ENCODE measurements around the gene NUPR1.
"Not testable (repeated sequence)": the region's sequence is repeated elsewhere in the genome, so short reads cannot be mapped to it uniquely, and the experiment has no call there.

Gene NUPR1

GRCh38 chr16:28511031-28511430 is 27.7 kb downstream of the NUPR1 start:
- no peak overlapping the region for H3K4me3 ChIP-seq (ENCODE audit: low read length in 2 of 2)
- H3K27ac ChIP-seq (ENCODE audit: low read depth in 2 of 2, low read length in 2 of 2): no peak overlapping the region
- no peaks in the 10 kb centered on the region for H3K9me3 ChIP-seq (ENCODE audit: control insufficient read depth in 2 of 2, low read length in 2 of 2)
- no peaks in the 10 kb centered on the region for H3K36me3 ChIP-seq (ENCODE audit: control insufficient read depth in 2 of 2, insufficient read depth in 2 of 2, low read length in 2 of 2)
- H3K9ac ChIP-seq (ENCODE audit: low read depth in 1 of 2, low read length in 2 of 2): no peak overlapping the region
- H3K27me3 ChIP-seq (ENCODE audit: control insufficient read depth in 2 of 2, insufficient read depth in 2 of 2, low read length in 2 of 2): no peaks in the 10 kb centered on the region
- peaks cover 0 to 7% of the 10 kb centered on the region in 2 donors for H3K4me1 ChIP-seq (ENCODE audit: control insufficient read depth in 2 of 2, insufficient read depth in 2 of 2, low read length in 2 of 2)

GRCh38 chr16:28505489-28506137 is 33.2 kb downstream of the NUPR1 start:
- Histone ChIP-seq H3K27me3 (ENCODE audit: control insufficient read depth in 2 of 2, insufficient read depth in 2 of 2, low read length in 2 of 2) (no peaks in the 10 kb centered on the region), H3K9ac (ENCODE audit: low read depth in 1 of 2, low read length in 2 of 2) (no peak overlapping the region), H3K9me3 (ENCODE audit: control insufficient read depth in 2 of 2, low read length in 2 of 2) (no peaks in the 10 kb centered on the region), H3K36me3 (ENCODE audit: control insufficient read depth in 2 of 2, insufficient read depth in 2 of 2, low read length in 2 of 2) (no peaks in the 10 kb centered on the region), H3K4me3 (ENCODE audit: low read length in 2 of 2) (no peak overlapping the region), H3K27ac (ENCODE audit: low read depth in 2 of 2, low read length in 2 of 2) (no peak overlapping the region), H3K4me1 (ENCODE audit: control insufficient read depth in 2 of 2, insufficient read depth in 2 of 2, low read length in 2 of 2) (peaks cover 2 to 8% of the 10 kb centered on the region in 2 donors)

DNA sequence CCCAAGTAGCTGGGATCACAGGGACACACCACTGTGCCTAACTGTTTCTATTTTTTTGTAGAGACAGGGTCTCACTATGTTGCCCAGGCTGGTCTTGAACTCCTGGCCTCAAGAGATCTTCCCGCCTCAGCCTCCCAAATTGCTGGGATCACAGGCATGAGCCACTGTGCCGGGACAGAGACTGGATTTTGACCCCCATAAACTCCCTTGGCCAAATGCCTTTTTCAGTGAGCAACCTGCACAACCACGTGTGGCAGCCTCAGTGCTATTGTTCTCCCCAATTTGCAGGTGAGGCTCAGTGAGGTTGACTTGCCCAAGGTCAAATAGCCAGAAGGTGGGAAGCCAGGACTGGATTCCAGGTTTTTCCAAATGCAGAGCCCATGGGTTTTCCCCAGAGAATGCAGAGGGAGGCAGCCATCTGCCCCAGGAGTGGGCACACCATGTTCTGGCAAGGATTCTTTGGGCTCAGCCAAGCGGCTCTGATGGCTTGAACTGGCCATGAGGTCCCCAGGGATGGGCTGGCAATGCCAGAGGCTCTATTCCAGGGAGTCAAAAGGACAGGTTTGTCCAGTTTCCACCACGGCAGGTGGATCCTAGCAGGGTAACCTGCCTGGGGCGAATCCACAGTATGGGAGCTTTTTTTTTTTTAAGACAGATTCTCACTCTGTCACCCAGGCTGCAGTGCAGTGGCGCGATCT is 33.9 kb downstream of the NUPR1 start:
- H3K9ac ChIP-seq (ENCODE audit: low read depth in 1 of 2, low read length in 2 of 2): no peak overlapping the region
- H3K9me3 ChIP-seq (ENCODE audit: control insufficient read depth in 2 of 2, low read length in 2 of 2): no peaks in the 10 kb centered on the region
- H3K4me3 ChIP-seq (ENCODE audit: low read length in 2 of 2): no peak overlapping the region
- no peak overlapping the region for H3K27ac ChIP-seq (ENCODE audit: low read depth in 2 of 2, low read length in 2 of 2)
- H3K4me1 ChIP-seq (ENCODE audit: control insufficient read depth in 2 of 2, insufficient read depth in 2 of 2, low read length in 2 of 2): peaks cover 2 to 8% of the 10 kb centered on the region in 2 donors
- H3K36me3 ChIP-seq (ENCODE audit: control insufficient read depth in 2 of 2, insufficient read depth in 2 of 2, low read length in 2 of 2): no peaks in the 10 kb centered on the region
- no peaks in the 10 kb centered on the region for H3K27me3 ChIP-seq (ENCODE audit: control insufficient read depth in 2 of 2, insufficient read depth in 2 of 2, low read length in 2 of 2)

DNA sequence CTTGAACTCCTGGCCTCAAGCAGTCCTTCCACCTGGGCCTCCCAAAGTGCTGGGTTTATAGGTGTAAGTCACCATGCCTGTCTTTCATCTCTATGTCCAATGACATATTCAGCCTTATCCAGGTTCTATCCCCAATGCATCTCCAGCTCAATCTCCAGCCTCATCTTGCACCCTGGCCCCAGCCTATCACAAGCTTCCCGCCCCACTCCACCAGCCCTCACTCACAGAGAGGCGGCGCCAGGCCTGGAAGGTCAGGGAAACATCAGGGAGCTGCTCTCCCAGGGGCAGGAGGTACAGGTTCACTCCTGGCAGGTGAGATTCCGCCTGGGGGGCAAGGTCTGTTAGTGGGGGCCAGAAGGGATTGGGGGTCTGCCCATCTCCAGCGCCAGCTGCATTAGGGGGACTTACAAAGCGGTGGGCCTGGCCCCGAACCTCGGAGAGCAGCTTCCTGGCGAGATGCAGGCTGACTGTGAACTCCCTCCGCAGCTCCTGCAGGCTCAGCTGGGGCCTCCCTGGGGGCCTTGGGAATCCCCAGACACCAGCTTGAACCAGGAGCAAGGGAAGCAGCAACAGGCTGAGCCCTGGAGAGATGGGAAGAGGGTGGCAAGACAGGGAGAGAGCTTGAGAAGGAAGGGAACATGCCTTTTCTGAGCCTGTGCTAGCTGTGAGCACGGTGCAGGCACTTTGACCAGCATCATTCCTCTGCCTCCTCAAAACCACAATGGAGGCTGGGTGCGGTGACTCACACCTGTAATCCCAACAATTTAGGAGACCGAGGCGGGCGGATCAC is 35.1 kb downstream of the NUPR1 start:
- peaks cover 2 to 8% of the 10 kb centered on the region in 2 donors for H3K4me1 ChIP-seq (ENCODE audit: control insufficient read depth in 2 of 2, insufficient read depth in 2 of 2, low read length in 2 of 2)
- no peak overlapping the region for H3K4me3 ChIP-seq (ENCODE audit: low read length in 2 of 2)
- no peak overlapping the region for H3K9ac ChIP-seq (ENCODE audit: low read depth in 1 of 2, low read length in 2 of 2)
- no peaks in the 10 kb centered on the region for H3K27me3 ChIP-seq (ENCODE audit: control insufficient read depth in 2 of 2, insufficient read depth in 2 of 2, low read length in 2 of 2)
- peaks cover 3 to 4% of the 10 kb centered on the region in 2 donors for H3K36me3 ChIP-seq (ENCODE audit: control insufficient read depth in 2 of 2, insufficient read depth in 2 of 2, low read length in 2 of 2)
- H3K27ac ChIP-seq (ENCODE audit: low read depth in 2 of 2, low read length in 2 of 2): no peak overlapping the region
- H3K9me3 ChIP-seq (ENCODE audit: control insufficient read depth in 2 of 2, low read length in 2 of 2): no peaks in the 10 kb centered on the region

- H3K9me3 ChIP-seq (ENCODE audit: control insufficient read depth in 2 of 2, low read length in 2 of 2): no peaks in the 10 kb centered on the region
- H3K27ac ChIP-seq (ENCODE audit: low read depth in 2 of 2, low read length in 2 of 2): no peak overlapping the region
- H3K27me3 ChIP-seq (ENCODE audit: control insufficient read depth in 2 of 2, insufficient read depth in 2 of 2, low read length in 2 of 2): no peaks in the 10 kb centered on the region
- H3K9ac ChIP-seq (ENCODE audit: low read depth in 1 of 2, low read length in 2 of 2): no peak overlapping the region
- H3K4me3 ChIP-seq (ENCODE audit: low read length in 2 of 2): no peak overlapping the region
- peaks cover 2 to 6% of the 10 kb centered on the region in 2 donors for H3K4me1 ChIP-seq (ENCODE audit: control insufficient read depth in 2 of 2, insufficient read depth in 2 of 2, low read length in 2 of 2)
- peaks cover 7 to 9% of the 10 kb centered on the region in 2 donors for H3K36me3 ChIP-seq (ENCODE audit: control insufficient read depth in 2 of 2, insufficient read depth in 2 of 2, low read length in 2 of 2)
These were observed 36.5 kb downstream of the NUPR1 start for GRCh38 chr16:28502290-28502689.

- Histone ChIP-seq H3K4me3 (ENCODE audit: low read length in 2 of 2) (no peak overlapping the region), H3K9me3 (ENCODE audit: control insufficient read depth in 2 of 2, low read length in 2 of 2) (no peaks in the 10 kb centered on the region), H3K36me3 (ENCODE audit: control insufficient read depth in 2 of 2, insufficient read depth in 2 of 2, low read length in 2 of 2) (peaks cover 7 to 9% of the 10 kb centered on the region in 2 donors), H3K27me3 (ENCODE audit: control insufficient read depth in 2 of 2, insufficient read depth in 2 of 2, low read length in 2 of 2) (no peaks in the 10 kb centered on the region), H3K27ac (ENCODE audit: low read depth in 2 of 2, low read length in 2 of 2) (no peak overlapping the region), H3K9ac (ENCODE audit: low read depth in 1 of 2, low read length in 2 of 2) (no peak overlapping the region), H3K4me1 (ENCODE audit: control insufficient read depth in 2 of 2, insufficient read depth in 2 of 2, low read length in 2 of 2) (peaks cover 2 to 11% of the 10 kb centered on the region in 2 donors)
These were observed 37.2 kb downstream of the NUPR1 start for GRCh38 chr16:28501258-28502232.

DNA sequence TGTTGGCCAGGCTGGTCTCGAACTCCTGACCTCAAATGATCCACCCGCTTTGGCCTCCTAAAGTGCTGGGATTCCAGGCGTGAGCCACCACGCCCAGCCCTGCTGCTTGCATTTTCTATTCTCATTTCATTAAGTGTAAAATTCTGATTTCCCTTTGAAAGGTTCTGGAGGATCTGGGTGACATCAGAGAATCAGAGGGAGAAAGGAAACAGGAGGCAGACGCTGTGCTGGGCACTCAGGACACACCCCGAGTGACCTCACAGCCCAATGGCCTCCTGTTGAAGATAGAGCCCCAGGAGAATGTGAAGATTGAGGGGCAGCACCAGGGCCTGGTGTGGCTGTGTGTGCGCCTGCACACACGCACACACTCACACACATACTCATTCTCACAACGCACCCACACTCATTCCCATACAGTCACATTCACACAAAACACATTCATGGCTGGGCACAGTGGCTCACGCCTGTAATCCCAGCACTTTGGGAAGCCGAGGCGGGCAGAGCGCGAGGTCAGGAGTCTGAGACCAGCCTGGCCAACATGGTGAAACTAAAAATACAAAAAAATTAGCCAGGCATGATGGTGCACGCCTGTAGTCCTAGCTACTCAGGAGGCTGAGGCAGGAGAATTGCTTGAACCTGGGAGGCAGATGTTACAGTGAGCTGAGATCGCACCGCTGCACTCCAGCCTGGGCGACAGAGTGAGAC is 38.1 kb downstream of the NUPR1 start:
- not testable (repeated sequence) for H3K27ac ChIP-seq (ENCODE audit: low read depth in 2 of 2, low read length in 2 of 2); H3K27me3 ChIP-seq (ENCODE audit: control insufficient read depth in 2 of 2, insufficient read depth in 2 of 2, low read length in 2 of 2)

DNA sequence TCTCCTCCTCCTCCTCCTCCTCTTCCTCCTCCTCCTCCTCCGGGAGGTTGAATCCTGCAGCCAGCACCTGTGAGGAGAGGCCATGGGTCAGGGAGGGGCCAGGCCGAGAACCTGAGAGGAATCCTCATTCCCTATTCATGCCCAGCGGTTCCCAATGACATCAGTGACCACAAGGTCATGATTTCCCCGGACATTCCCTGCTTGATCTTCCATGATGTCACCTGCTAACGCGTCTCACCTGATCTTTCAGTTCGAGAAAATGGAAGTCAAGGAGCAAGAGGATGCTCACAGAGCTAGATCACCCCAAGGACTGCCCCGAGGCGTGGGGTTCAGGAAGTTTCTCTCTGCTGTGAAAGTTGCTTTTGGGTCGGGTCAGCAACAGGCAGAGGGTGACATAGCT is 38.9 kb downstream of the NUPR1 start:
- Histone ChIP-seq H3K27me3 (ENCODE audit: control insufficient read depth in 2 of 2, insufficient read depth in 2 of 2, low read length in 2 of 2) (no peaks in the 10 kb centered on the region), H3K27ac (ENCODE audit: low read depth in 2 of 2, low read length in 2 of 2) (no peak overlapping the region), H3K9me3 (ENCODE audit: control insufficient read depth in 2 of 2, low read length in 2 of 2) (no peaks in the 10 kb centered on the region), H3K9ac (ENCODE audit: low read depth in 1 of 2, low read length in 2 of 2) (no peak overlapping the region), H3K4me1 (ENCODE audit: control insufficient read depth in 2 of 2, insufficient read depth in 2 of 2, low read length in 2 of 2) (peaks cover 12 to 23% of the 10 kb centered on the region in 2 donors), H3K4me3 (ENCODE audit: low read length in 2 of 2) (no peak overlapping the region), H3K36me3 (ENCODE audit: control insufficient read depth in 2 of 2, insufficient read depth in 2 of 2, low read length in 2 of 2) (peaks cover 7 to 9% of the 10 kb centered on the region in 2 donors)

More for the DNA sequence above, 38.1 kb downstream of the NUPR1 start:
- not testable (repeated sequence) for H3K36me3 ChIP-seq (ENCODE audit: control insufficient read depth in 2 of 2, insufficient read depth in 2 of 2, low read length in 2 of 2); H3K4me3 ChIP-seq (ENCODE audit: low read length in 2 of 2); H3K9ac ChIP-seq (ENCODE audit: low read depth in 1 of 2, low read length in 2 of 2); H3K9me3 ChIP-seq (ENCODE audit: control insufficient read depth in 2 of 2, low read length in 2 of 2)
- H3K4me1 ChIP-seq (ENCODE audit: control insufficient read depth in 2 of 2, insufficient read depth in 2 of 2, low read length in 2 of 2): peaks cover 9 to 19% of the 10 kb centered on the region in 2 donors

- H3K4me3 ChIP-seq (ENCODE audit: low read length in 2 of 2): no peak overlapping the region
- no peak overlapping the region for H3K27ac ChIP-seq (ENCODE audit: low read depth in 2 of 2, low read length in 2 of 2)
- H3K9me3 ChIP-seq (ENCODE audit: control insufficient read depth in 2 of 2, low read length in 2 of 2): no peaks in the 10 kb centered on the region
- H3K9ac ChIP-seq (ENCODE audit: low read depth in 1 of 2, low read length in 2 of 2): no peak overlapping the region
- H3K27me3 ChIP-seq (ENCODE audit: control insufficient read depth in 2 of 2, insufficient read depth in 2 of 2, low read length in 2 of 2): no peaks in the 10 kb centered on the region
- peaks cover 7 to 9% of the 10 kb centered on the region in 2 donors for H3K36me3 ChIP-seq (ENCODE audit: control insufficient read depth in 2 of 2, insufficient read depth in 2 of 2, low read length in 2 of 2)
- H3K4me1 ChIP-seq (ENCODE audit: control insufficient read depth in 2 of 2, insufficient read depth in 2 of 2, low read length in 2 of 2): peaks cover 19 to 28% of the 10 kb centered on the region in 2 donors
These were observed 40.0 kb downstream of the NUPR1 start for GRCh38 chr16:28498666-28499381.

Measured in mucosa of rectum (tissue), 2 donors.